Keratinocyte (primary cell): ENCODE results near the gene MYO1H. TPM values are rescaled to one million over a fixed set of nuclear protein-coding genes. Genes with fewer than 3 reads are reported as not detected.

Source experiments
- DNase-seq: peaks from one replicate; pipeline ENCODE4 v3.0.0-alpha.2; 2011; ENCODE audit warnings: low read depth, missing footprints, low spot score
- FAIRE-seq: peaks from 2 replicates; lab custom pipeline; 2011; peaks lifted over from hg19 to GRCh38; lab: Jason Lieb, UNC
- H2AFZ ChIP-seq: 2 replicates; pipeline ENCODE4 v1.6.0; 2012; ENCODE audit warnings: low read length, control low read depth, inconsistent platforms; ENCODE audit not compliant: control insufficient read depth
- H3K27ac ChIP-seq: 2 replicates; pipeline ENCODE4 v1.5.1; 2011; ENCODE audit warnings: low read length; ENCODE audit not compliant: control insufficient read depth, insufficient read depth
- H3K27me3 ChIP-seq: 3 replicates; pipeline ENCODE4 v1.6.0; 2011; ENCODE audit warnings: low read length; ENCODE audit not compliant: control insufficient read depth, insufficient read depth; ENCODE audit errors: extremely low read depth
- H3K36me3 ChIP-seq, 2 experiments: 2 replicates in 1 of 2; 3 replicates in 1 of 2; pipeline ENCODE4 v1.5.1; 2011; ENCODE audit warnings: low read length in 2 of 2, mild to moderate bottlenecking in 1 of 2; ENCODE audit not compliant: control insufficient read depth in 2 of 2, insufficient read depth in 2 of 2; ENCODE audit errors: extremely low read depth in 1 of 2
- H3K4me1 ChIP-seq: 3 replicates; pipeline ENCODE4 v1.5.1; 2011; ENCODE audit warnings: low read length; ENCODE audit not compliant: control insufficient read depth, insufficient read depth; ENCODE audit errors: extremely low read depth
- H3K4me2 ChIP-seq: 3 replicates; pipeline ENCODE4 v1.6.0; 2011; ENCODE audit warnings: low read depth, low read length; ENCODE audit not compliant: control insufficient read depth, insufficient read depth; ENCODE audit errors: extremely low read depth
- H3K4me3 ChIP-seq, 3 experiments: fragments of 200-600 bp in 1 of 3; sonication (generic) in 1 of 3; 2 replicates in 2 of 3; 3 replicates in 1 of 3; pipeline ENCODE4 v1.5.1; 2011 to 2016; ENCODE audit warnings: low read length in 3 of 3, mild to moderate bottlenecking in 3 of 3, control low read depth in 2 of 3, inconsistent platforms in 1 of 3, low read depth in 1 of 3, mixed read lengths in 1 of 3, mixed run types in 1 of 3, moderate library complexity in 1 of 3; ENCODE audit not compliant: control insufficient read depth in 2 of 3, insufficient read depth in 2 of 3; ENCODE audit errors: extremely low read depth in 1 of 3
- H3K79me2 ChIP-seq: 2 replicates; pipeline ENCODE4 v1.6.0; 2012; ENCODE audit warnings: low read length; ENCODE audit not compliant: control insufficient read depth, insufficient read depth
- H3K9ac ChIP-seq: 3 replicates; pipeline ENCODE4 v1.6.0; 2011; ENCODE audit warnings: low read length; ENCODE audit not compliant: control insufficient read depth, insufficient read depth; ENCODE audit errors: extremely low read depth
- H3K9me1 ChIP-seq: 3 replicates; pipeline ENCODE4 v1.6.0; 2011; ENCODE audit warnings: low read length; ENCODE audit not compliant: control insufficient read depth, insufficient read depth; ENCODE audit errors: extremely low read depth
- H3K9me3 ChIP-seq: 2 replicates; pipeline ENCODE4 v1.5.1; 2012; ENCODE audit warnings: low read depth, low read length; ENCODE audit not compliant: control insufficient read depth
- H4K20me1 ChIP-seq: 3 replicates; pipeline ENCODE4 v1.6.0; 2011; ENCODE audit warnings: low read length; ENCODE audit not compliant: control insufficient read depth, insufficient read depth; ENCODE audit errors: extremely low read depth
- CTCF ChIP-seq, 3 experiments: IDR thresholded peaks in 1 of 3; conservative IDR thresholded peaks in 1 of 3; optimal IDR thresholded peaks in 1 of 3; 2 replicates in 2 of 3; 3 replicates in 1 of 3; pipeline versions ENCODE3 to v1.5.1; 2011; ENCODE audit warnings: low read length in 3 of 3, mild to moderate bottlenecking in 3 of 3, moderate library complexity in 2 of 3, control low read depth in 1 of 3, inconsistent platforms in 1 of 3; ENCODE audit not compliant: insufficient read depth in 2 of 3; ENCODE audit errors: extremely low read depth in 1 of 3
- EZH2 ChIP-seq: IDR thresholded peaks from one replicate; pipeline ENCODE4 v1.6.1; 2012; ENCODE audit warnings: inconsistent platforms, mild to moderate bottlenecking, low read length, moderate library complexity
- dilution Hi-C: fragments of 300-500 bp; cut with MboI; formaldehyde crosslinking; loops from one replicate; pipeline ENCODE4 v1.7.0; 2020; ENCODE audit warnings: low sequenced_read_pairs; ENCODE audit not compliant: extremely low pct_ligation_motif_present
- polyA plus RNA-seq, 5 experiments: library from polyadenylated mRNA; depleted of rRNA in 3 of 5; stranded (reverse) in 3 of 5; stranded (forward) in 1 of 5; unstranded in 1 of 5; fragments of >200 nt; gene quantifications; 1 replicate in 1 of 5; 2 replicates in 3 of 5; 3 replicates in 1 of 5; pipeline versions ENCODE4 v1.2.1 to v1.2.3, GENCODE V29; 2011 to 2012; ENCODE audit warnings: missing spikeins in 2 of 5, low read depth in 1 of 5, low replicate concordance in 1 of 5

The MYO1H gene
- polyA plus RNA-seq, 1 donor (not counting 4 experiments of a cell fraction or from before 2014, with no cell fraction given) = not detected

GRCh38 chr12:109378569-109378968, 30.9 kb downstream of the MYO1H start:
- no peaks in the 10 kb centered on the region for H3K4me1 ChIP-seq
- H3K9me3 ChIP-seq = no peaks in the 10 kb centered on the region
- no peak for DNase-seq
- H3K9ac ChIP-seq = no peak overlapping the region
- no peak for FAIRE-seq
- no peaks in the 10 kb centered on the region for H3K27me3 ChIP-seq
- H3K9me1 ChIP-seq = no peaks in the 10 kb centered on the region
- H3K79me2 ChIP-seq = no peaks in the 10 kb centered on the region
- no peaks in the 10 kb centered on the region for H4K20me1 ChIP-seq
- no peak overlapping the region for H3K4me3 ChIP-seq
- no peak overlapping the region for H3K4me2 ChIP-seq
- dilution Hi-C loops = loop anchor here (25.0 kb wide), 1 partner anchor 266 kb away; the partner anchor contains the start of gene ACACB
- H3K36me3 ChIP-seq = no peaks in the 10 kb centered on the region
- TF ChIP-seq CTCF (optimal IDR thresholded peaks at IDR 0.05 in 1 of 3, IDR thresholded peaks at IDR 0.05 in 1 of 3, conservative IDR thresholded peaks at IDR 0.05 in 1 of 3; ENCODE audit: extremely low read depth in 1 of 3, insufficient read depth in 2 of 3, low read length in 3 of 3) (no peak), EZH2 (no peak)
- H2AFZ ChIP-seq = no peak overlapping the region
- no peak overlapping the region for H3K27ac ChIP-seq

- no peak for DNase-seq
- H3K4me3 ChIP-seq = no peak overlapping the region
- H2AFZ ChIP-seq = no peak overlapping the region
- H3K9me1 ChIP-seq = no peaks in the 10 kb centered on the region
- dilution Hi-C loops = loop anchor here (25.0 kb wide), 1 partner anchor 270 kb away; the partner anchor contains the start of gene ACACB
- H3K36me3 ChIP-seq = no peaks in the 10 kb centered on the region
- FAIRE-seq = no peak
- H3K9me3 ChIP-seq = no peaks in the 10 kb centered on the region
- no peak overlapping the region for H3K4me2 ChIP-seq
- no peaks in the 10 kb centered on the region for H3K27me3 ChIP-seq
- H4K20me1 ChIP-seq = no peaks in the 10 kb centered on the region
- no peak overlapping the region for H3K9ac ChIP-seq
- peaks cover 10% of the 10 kb centered on the region for H3K4me1 ChIP-seq
- H3K27ac ChIP-seq = no peak overlapping the region
- no peaks in the 10 kb centered on the region for H3K79me2 ChIP-seq
- TF ChIP-seq CTCF (optimal IDR thresholded peaks at IDR 0.05 in 1 of 3, IDR thresholded peaks at IDR 0.05 in 1 of 3, conservative IDR thresholded peaks at IDR 0.05 in 1 of 3; ENCODE audit: extremely low read depth in 1 of 3, insufficient read depth in 2 of 3, low read length in 3 of 3) (no peak), EZH2 (no peak)
Measured at GRCh38 chr12:109382031-109382430, 34.3 kb downstream of the MYO1H start.
